ENCODE measurements around the gene ZBTB43.

- TF ChIP-seq CTCF (IDR thresholded peaks at IDR 0.05; ENCODE audit: borderline replicate concordance, extremely low read depth, low read length, poor library complexity, severe bottlenecking) = peak; percentile 43
- TF ChIP-seq EZH2 (IDR thresholded peaks at IDR 0.05; ENCODE audit: borderline replicate concordance, low read depth, low read length, severe bottlenecking) = no peak
Observed at GRCh38 chr9:126773004-126773607, 31.7 kb upstream of the ZBTB43 start.
